Amygdala (tissue), 56 donors: ENCODE data around the gene HADHA.
"Not testable (repeated sequence)": the region's sequence is repeated elsewhere in the genome, so short reads cannot be mapped to it uniquely, and the experiment has no call there.

Experiments
- DNase-seq, 56 donors: peaks; one replicate each; lab custom pipeline; 2025; lab: John Stamatoyannopoulos, UW

HADHA gene

GRCh38 chr2:26244309-26245230, at the start of gene HADHA, which contains the start of gene HADHB:
TSS of gene HADHA (minus strand) at chr2:26244632. CDS start at chr2:26244596, 36 bp downstream.
TSS of gene HADHB (plus strand) at chr2:26244939. CDS start at chr2:26254255, 9,316 bp downstream.
- peak; percentile 64 to 99 (median 92) for DNase-seq

GRCh38 chr2:26292646-26293045, 48.2 kb upstream of the HADHA start:
- no peak for DNase-seq

- no peak for DNase-seq
Measured at GRCh38 chr2:26290001-26290400, 45.6 kb upstream of the HADHA start.

GRCh38 chr2:26285931-26286330, 41.5 kb upstream of the HADHA start:
- DNase-seq = no peak

GRCh38 chr2:26284132-26284531, 39.7 kb upstream of the HADHA start:
- no peak for DNase-seq

- DNase-seq = no peak
Measured at GRCh38 chr2:26283606-26284005, 39.2 kb upstream of the HADHA start.

GRCh38 chr2:26281226-26281625, 36.8 kb upstream of the HADHA start:
- DNase-seq = no peak

- DNase-seq = no peak
Measured at GRCh38 chr2:26279886-26280285, 35.5 kb upstream of the HADHA start.

- DNase-seq = no peak
Measured at GRCh38 chr2:26276484-26277227, 32.2 kb upstream of the HADHA start.

GRCh38 chr2:26274058-26274613, 29.7 kb upstream of the HADHA start:
- no peak for DNase-seq

GRCh38 chr2:26273501-26273900, 29.1 kb upstream of the HADHA start:
- DNase-seq = no peak

GRCh38 chr2:26270373-26270772, 25.9 kb upstream of the HADHA start:
- no peak for DNase-seq

- no peak for DNase-seq
Measured at GRCh38 chr2:26269571-26270158, 25.2 kb upstream of the HADHA start.

- not testable (repeated sequence) for DNase-seq
Measured at GRCh38 chr2:26268670-26269385, 24.4 kb upstream of the HADHA start.

GRCh38 chr2:26268213-26268612, 23.8 kb upstream of the HADHA start:
- DNase-seq = no peak

- not testable (repeated sequence) for DNase-seq
Measured at GRCh38 chr2:26258836-26259235, 14.4 kb upstream of the HADHA start.

- DNase-seq = no peak
Measured at GRCh38 chr2:26255759-26256384, 11.4 kb upstream of the HADHA start.

GRCh38 chr2:26251893-26252292, 7.5 kb upstream of the HADHA start:
- DNase-seq = peak in 33 of 56 donors; percentile 3 to 71 (median 25)

GRCh38 chr2:26249625-26250024, 5.2 kb upstream of the HADHA start:
- no peak for DNase-seq

GRCh38 chr2:26246818-26247217, 2.4 kb upstream of the HADHA start:
- no peak for DNase-seq
